Esophagus muscularis mucosa (tissue), 4 donors: ENCODE results near the gene AFAP1L1. TPM values are rescaled to one million over a fixed set of nuclear protein-coding genes. Genes with fewer than 3 reads are reported as not detected.
A peak's percentile ranks its signal among the peaks of the same experiment; 100 is the strongest.

ENCODE experiments used
- DNase-seq: peaks from one replicate; pipeline ENCODE4 v3.0.0-alpha.2; 2017; ENCODE audit errors: extremely low spot score
- H3K27ac ChIP-seq, 4 donors: fragments of 200-600 bp; sonication (generic); replicated peaks in 1 of 4; 1 replicate in 3 of 4; 2 replicates in 1 of 4; pipeline ENCODE4 v1.5.1; 2016 to 2019; ENCODE audit warnings: mild to moderate bottlenecking in 1 of 4
- H3K27me3 ChIP-seq, 4 donors: fragments of 200-600 bp; sonication (generic); one replicate each; pipeline versions ENCODE4 v1.5.1 to v1.6.0; 2016 to 2019
- H3K36me3 ChIP-seq, 4 donors: fragments of 200-600 bp; sonication (generic); one replicate each; pipeline ENCODE4 v1.5.1; 2016 to 2019
- H3K4me1 ChIP-seq, 4 donors: fragments of 200-600 bp; sonication (generic); one replicate each; pipeline ENCODE4 v1.5.1; 2016 to 2019
- H3K4me3 ChIP-seq, 4 donors: fragments of 200-600 bp; sonication (generic); 1 replicate in 2 of 4; 2 replicates in 2 of 4; pipeline ENCODE4 v1.5.1; 2016 to 2019; ENCODE audit warnings: mild to moderate bottlenecking in 4 of 4, moderate library complexity in 1 of 4
- H3K9me3 ChIP-seq, 4 donors: fragments of 200-600 bp; sonication (generic); 1 replicate in 3 of 4; 2 replicates in 1 of 4; pipeline ENCODE4 v1.5.1; 2016 to 2019
- CTCF ChIP-seq, 3 experiments: fragments of 200-600 bp in 2 of 3; fragments of 450-650 bp in 1 of 3; sonication (generic) in 2 of 3; IDR thresholded peaks; one replicate each; pipeline ENCODE4 v1.5.1; 2017 to 2019; ENCODE audit warnings: antibody characterized with exemption in 3 of 3, mild to moderate bottlenecking in 2 of 3, moderate library complexity in 1 of 3
- EP300 ChIP-seq: sonication (generic); formaldehyde crosslinking; IDR thresholded peaks from one replicate; pipeline ENCODE4 v1.6.1; 2017; ENCODE audit warnings: antibody characterized with exemption
- POLR2A ChIP-seq: fragments of 450-650 bp; IDR thresholded peaks from one replicate; pipeline ENCODE4 v1.6.1; 2017; ENCODE audit warnings: antibody characterized with exemption, moderate library complexity, mild to moderate bottlenecking, low read depth
- POLR2AphosphoS5 ChIP-seq, 2 donors: sonication (generic); formaldehyde crosslinking; IDR thresholded peaks; one replicate each; pipeline ENCODE4 v1.6.1; 2017; ENCODE audit warnings: antibody characterized with exemption in 2 of 2
- WGBS: methylation state at CpG from one replicate; pipeline ENCODE4 v1.1.5; 2018; 5-methylcytosine and 5-hydroxymethylcytosine counted together
- intact Hi-C: fragments of 100-400 bp; cut with DNase I; formaldehyde crosslinking; loops from one replicate; pipeline ENCODE4 v1.15.1; 2023
- total RNA-seq, 4 donors: library from RNA; depleted of rRNA; stranded (reverse); fragments of >200 nt; gene quantifications; one replicate each; pipeline versions ENCODE4 v1.1.0 to v1.2.1, GENCODE V29; 2016

AFAP1L1 gene
- total RNA-seq, 4 donors from 2014 or later: 10.0 to 23.8 (median 16.6) TPM

GRCh38 chr5:149317281-149318048, 45.8 kb downstream of the AFAP1L1 start:
- Histone ChIP-seq H3K4me3 (no peak overlapping the region), H3K4me1 (peaks cover 23 to 30% (median 26%) of the 10 kb centered on the region in 4 donors), H3K36me3 (peaks cover 0 to 66% (median 7%) of the 10 kb centered on the region in 4 donors), H3K27me3 (no peaks in the 10 kb centered on the region), H3K27ac (peak overlapping the region; percentile 32 to 58 (median 46)), H3K9me3 (no peaks in the 10 kb centered on the region)
- intact Hi-C loops: loop anchor here (5.0 kb wide), 1 partner anchor 50 kb away; no protein-coding TSS in a partner anchor
- no peak for DNase-seq
- peak; percentile 69 to 76 (median 70) for TF ChIP-seq CTCF (IDR thresholded peaks at IDR 0.05)
- TF ChIP-seq EP300: no peak
- WGBS: 91% methylated on average over 13 of the region's 14 CpGs

- Histone ChIP-seq H3K4me1 (peaks cover 24 to 35% (median 28%) of the 10 kb centered on the region in 4 donors), H3K27ac (peak overlapping the region in 1 of 4 donors; percentile 73), H3K27me3 (no peaks in the 10 kb centered on the region), H3K9me3 (no peaks in the 10 kb centered on the region), H3K4me3 (no peak overlapping the region), H3K36me3 (peaks cover 0 to 64% (median 8%) of the 10 kb centered on the region in 4 donors)
- no peak for DNase-seq
- TF ChIP-seq CTCF (IDR thresholded peaks at IDR 0.05) (no peak), EP300 (no peak), POLR2A (no peak), POLR2AphosphoS5 (IDR thresholded peaks at IDR 0.05) (no peak)
- intact Hi-C loops: loop anchor here (5.0 kb wide), 1 partner anchor 48 kb away; no protein-coding TSS in a partner anchor
- 87% methylated on average over 3 of the region's 3 CpGs for WGBS
Observed at GRCh38 chr5:149319174-149319573, 47.5 kb downstream of the AFAP1L1 start.

- WGBS: 65% methylated on average over 2 of the region's 4 CpGs
- H3K27me3 ChIP-seq: no peaks in the 10 kb centered on the region
- H3K4me3 ChIP-seq: no peak overlapping the region
- no peak for DNase-seq
- TF ChIP-seq EP300 (no peak), CTCF (IDR thresholded peaks at IDR 0.05) (no peak), POLR2A (no peak), POLR2AphosphoS5 (IDR thresholded peaks at IDR 0.05) (peak; percentile 25 to 65)
- intact Hi-C loops: no loop called here
- H3K27ac ChIP-seq: peak overlapping the region; percentile 61 to 73 (median 67)
- H3K36me3 ChIP-seq: peaks cover 0 to 75% (median 12%) of the 10 kb centered on the region in 4 donors
- peaks cover 24 to 41% (median 28%) of the 10 kb centered on the region in 4 donors for H3K4me1 ChIP-seq
- H3K9me3 ChIP-seq: no peaks in the 10 kb centered on the region
Observed at GRCh38 chr5:149320791-149321330, 49.2 kb downstream of the AFAP1L1 start.

- no peak for DNase-seq
- TF ChIP-seq CTCF (IDR thresholded peaks at IDR 0.05): no peak
- TF ChIP-seq POLR2A: no peak
- no peak for TF ChIP-seq POLR2AphosphoS5 (IDR thresholded peaks at IDR 0.05)
- no peak for TF ChIP-seq EP300
- H3K36me3 ChIP-seq: peaks cover 0 to 83% (median 12%) of the 10 kb centered on the region in 4 donors
- intact Hi-C loops: no loop called here
- H3K4me3 ChIP-seq: no peak overlapping the region
- 84% methylated on average over 10 of the region's 12 CpGs for WGBS
- H3K27ac ChIP-seq: peak overlapping the region in 1 of 4 donors; percentile 13
- no peaks in the 10 kb centered on the region for H3K9me3 ChIP-seq
- H3K4me1 ChIP-seq: peaks cover 17 to 35% (median 23%) of the 10 kb centered on the region in 4 donors
- H3K27me3 ChIP-seq: no peaks in the 10 kb centered on the region
Observed at GRCh38 chr5:149322518-149322917, 50.9 kb downstream of the AFAP1L1 start.
